Skeletal muscle satellite cell (primary cell): Measurements from ENCODE around the gene SPATA31E1.

Experiments
- H3K27me3 ChIP-seq: 2 replicates; pipeline ENCODE4 v1.7.0; 2013; ENCODE audit warnings: low read length; ENCODE audit not compliant: control insufficient read depth, insufficient read depth
- H3K36me3 ChIP-seq: 2 replicates; pipeline ENCODE4 v1.7.0; 2013; ENCODE audit warnings: mild to moderate bottlenecking, control low read depth, low read length; ENCODE audit not compliant: insufficient read depth
- H3K4me1 ChIP-seq: 2 replicates; pipeline ENCODE4 v1.7.0; 2013; ENCODE audit warnings: low read length; ENCODE audit not compliant: control insufficient read depth, insufficient read depth
- H3K4me2 ChIP-seq: 2 replicates; pipeline ENCODE4 v1.7.0; 2013; ENCODE audit warnings: mild to moderate bottlenecking, low read length
- H3K4me3 ChIP-seq: 2 replicates; pipeline ENCODE4 v1.7.0; 2013; ENCODE audit warnings: low read length
- H3K9ac ChIP-seq: 2 replicates; pipeline ENCODE4 v1.7.0; 2013; ENCODE audit warnings: mild to moderate bottlenecking, low read depth, low read length, moderate library complexity
- H3K9me3 ChIP-seq: replicated peaks from 2 replicates; pipeline ENCODE4 v1.7.0; 2013; ENCODE audit warnings: mild to moderate bottlenecking, control low read depth, low read length

The SPATA31E1 gene

DNA sequence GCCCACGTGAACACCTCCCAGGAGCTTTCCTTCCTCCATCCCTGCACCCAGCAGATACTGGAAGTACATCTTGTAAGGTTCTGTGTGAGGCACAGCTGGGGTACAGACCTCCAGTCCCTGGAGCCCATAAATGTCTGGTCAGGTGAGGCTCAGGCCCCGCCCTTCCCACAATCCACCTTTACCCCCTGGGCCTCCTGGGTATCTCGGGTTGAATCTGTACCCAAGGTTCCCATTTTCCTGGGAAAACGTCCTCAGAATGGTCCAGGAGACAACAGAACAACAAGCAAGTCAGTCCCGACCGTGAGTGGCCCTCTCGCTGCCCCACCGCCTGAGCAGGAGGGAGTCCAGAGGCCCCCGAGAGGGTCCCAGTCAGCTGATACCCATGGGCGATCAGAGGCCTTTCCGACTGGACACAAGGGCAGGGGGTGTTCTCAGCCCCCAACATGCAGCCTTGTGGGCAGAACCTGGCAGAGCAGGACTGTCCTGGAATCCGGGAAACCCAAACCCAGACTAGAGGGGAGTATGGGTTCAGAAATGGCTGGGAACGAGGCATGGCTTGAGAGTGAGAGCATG, 4.3 kb downstream of the SPATA31E1 start:
- no peaks in the 10 kb centered on the region for H3K36me3 ChIP-seq
- H3K4me1 ChIP-seq = no peaks in the 10 kb centered on the region
- H3K9me3 ChIP-seq = no peaks in the 10 kb centered on the region
- peaks cover 10% of the 10 kb centered on the region for H3K27me3 ChIP-seq
- H3K4me3 ChIP-seq = no peak overlapping the region
- H3K9ac ChIP-seq = no peak overlapping the region
- no peak overlapping the region for H3K4me2 ChIP-seq

DNA sequence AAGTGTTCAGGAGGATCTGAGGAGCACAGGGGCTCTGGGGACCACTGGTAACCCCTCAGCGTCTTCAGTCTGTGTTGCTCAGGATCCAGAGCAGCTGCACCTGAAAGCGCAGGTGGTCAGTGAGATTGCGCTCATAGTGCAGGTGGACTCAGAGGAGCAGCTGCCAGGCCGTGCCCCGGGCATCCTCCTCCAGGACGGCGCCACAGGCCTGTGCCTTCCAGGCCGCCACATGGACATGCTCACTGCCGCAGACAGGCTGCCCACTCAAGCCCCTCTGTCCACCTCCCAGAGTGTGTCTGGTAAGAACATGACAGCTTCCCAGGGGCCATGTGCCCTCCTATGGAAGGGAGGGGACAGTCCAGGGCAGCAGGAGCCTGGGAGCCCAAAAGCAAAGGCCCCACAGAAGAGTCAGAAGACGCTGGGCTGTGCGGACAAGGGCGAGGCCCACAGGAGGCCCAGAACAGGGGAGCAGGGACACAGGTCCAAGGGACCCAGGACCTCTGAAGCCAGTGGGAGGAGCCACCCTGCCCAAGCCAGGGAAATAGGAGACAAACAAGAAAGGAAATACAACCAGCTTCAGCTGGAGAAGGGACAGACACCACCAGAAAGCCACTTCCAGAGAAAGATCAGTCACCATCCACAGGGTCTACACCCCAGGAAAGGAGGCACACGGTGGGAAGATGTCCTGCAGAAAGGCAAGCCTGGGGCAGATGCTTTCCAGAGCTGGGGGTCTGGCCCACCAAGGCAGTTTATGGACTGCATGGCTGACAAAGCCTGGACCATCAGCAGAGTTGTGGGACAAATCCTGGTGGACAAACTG, 5.2 kb downstream of the SPATA31E1 start:
- Histone ChIP-seq H3K9me3 (no peaks in the 10 kb centered on the region), H3K9ac (no peak overlapping the region)

DNA sequence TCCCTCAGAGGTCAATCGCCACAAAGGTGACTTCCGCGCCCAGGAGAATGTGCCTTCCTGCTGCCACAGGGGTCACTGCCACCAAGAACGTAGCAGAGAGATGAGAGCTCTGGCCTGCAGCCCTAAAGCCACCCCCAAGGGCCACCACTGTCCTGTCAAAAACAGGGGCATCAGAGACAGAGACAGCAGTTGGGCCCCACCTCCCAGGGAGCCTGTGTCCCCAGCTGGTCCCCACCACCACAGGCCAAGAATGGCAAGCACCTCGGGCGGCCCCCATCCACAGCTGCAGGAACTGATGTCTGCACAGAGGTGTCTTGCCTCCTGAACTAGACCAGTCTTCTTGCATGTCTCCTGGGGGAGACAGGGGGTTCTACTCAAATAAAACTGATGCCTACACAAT, 5.8 kb downstream of the SPATA31E1 start:
- H3K4me1 ChIP-seq = no peaks in the 10 kb centered on the region
- H3K4me3 ChIP-seq = no peak overlapping the region
- no peak overlapping the region for H3K9ac ChIP-seq
- peaks cover 10% of the 10 kb centered on the region for H3K27me3 ChIP-seq
- H3K9me3 ChIP-seq = no peaks in the 10 kb centered on the region
- no peaks in the 10 kb centered on the region for H3K36me3 ChIP-seq
- H3K4me2 ChIP-seq = no peak overlapping the region

More for the DNA sequence above, 5.2 kb downstream of the SPATA31E1 start:
- no peak overlapping the region for H3K4me3 ChIP-seq
- no peaks in the 10 kb centered on the region for H3K36me3 ChIP-seq
- peaks cover 10% of the 10 kb centered on the region for H3K27me3 ChIP-seq
- H3K4me1 ChIP-seq = no peaks in the 10 kb centered on the region
- H3K4me2 ChIP-seq = no peak overlapping the region

- Histone ChIP-seq H3K4me1 (no peaks in the 10 kb centered on the region), H3K9me3 (no peaks in the 10 kb centered on the region), H3K4me3 (no peak overlapping the region), H3K27me3 (peaks cover 10% of the 10 kb centered on the region), H3K9ac (no peak overlapping the region), H3K4me2 (no peak overlapping the region), H3K36me3 (no peaks in the 10 kb centered on the region)
Measured at GRCh38 chr9:87889065-87889881, 6.6 kb downstream of the SPATA31E1 start.

- Histone ChIP-seq H3K27me3 (peaks cover 10% of the 10 kb centered on the region), H3K9ac (no peak overlapping the region), H3K4me2 (no peak overlapping the region), H3K4me3 (no peak overlapping the region), H3K9me3 (no peaks in the 10 kb centered on the region), H3K4me1 (no peaks in the 10 kb centered on the region), H3K36me3 (no peaks in the 10 kb centered on the region)
Measured at GRCh38 chr9:87889882-87890252, 7.2 kb downstream of the SPATA31E1 start.

GRCh38 chr9:87890837-87891236, 8.2 kb downstream of the SPATA31E1 start:
- H3K9me3 ChIP-seq = no peaks in the 10 kb centered on the region
- no peaks in the 10 kb centered on the region for H3K4me1 ChIP-seq
- H3K9ac ChIP-seq = no peak overlapping the region
- no peak overlapping the region for H3K4me3 ChIP-seq
- no peak overlapping the region for H3K4me2 ChIP-seq
- no peaks in the 10 kb centered on the region for H3K36me3 ChIP-seq
- H3K27me3 ChIP-seq = peaks cover 10% of the 10 kb centered on the region

GRCh38 chr9:87891754-87892153, 9.1 kb downstream of the SPATA31E1 start:
- no peaks in the 10 kb centered on the region for H3K4me1 ChIP-seq
- no peak overlapping the region for H3K9ac ChIP-seq
- H3K27me3 ChIP-seq = peaks cover 3% of the 10 kb centered on the region
- H3K36me3 ChIP-seq = no peaks in the 10 kb centered on the region
- no peak overlapping the region for H3K4me3 ChIP-seq
- no peaks in the 10 kb centered on the region for H3K9me3 ChIP-seq
- H3K4me2 ChIP-seq = no peak overlapping the region

GRCh38 chr9:87892956-87893355, 10.3 kb downstream of the SPATA31E1 start:
- H3K4me2 ChIP-seq = no peak overlapping the region
- no peaks in the 10 kb centered on the region for H3K36me3 ChIP-seq
- no peak overlapping the region for H3K4me3 ChIP-seq
- H3K27me3 ChIP-seq = peaks cover 3% of the 10 kb centered on the region
- H3K9me3 ChIP-seq = no peaks in the 10 kb centered on the region
- no peak overlapping the region for H3K9ac ChIP-seq
- no peaks in the 10 kb centered on the region for H3K4me1 ChIP-seq

DNA sequence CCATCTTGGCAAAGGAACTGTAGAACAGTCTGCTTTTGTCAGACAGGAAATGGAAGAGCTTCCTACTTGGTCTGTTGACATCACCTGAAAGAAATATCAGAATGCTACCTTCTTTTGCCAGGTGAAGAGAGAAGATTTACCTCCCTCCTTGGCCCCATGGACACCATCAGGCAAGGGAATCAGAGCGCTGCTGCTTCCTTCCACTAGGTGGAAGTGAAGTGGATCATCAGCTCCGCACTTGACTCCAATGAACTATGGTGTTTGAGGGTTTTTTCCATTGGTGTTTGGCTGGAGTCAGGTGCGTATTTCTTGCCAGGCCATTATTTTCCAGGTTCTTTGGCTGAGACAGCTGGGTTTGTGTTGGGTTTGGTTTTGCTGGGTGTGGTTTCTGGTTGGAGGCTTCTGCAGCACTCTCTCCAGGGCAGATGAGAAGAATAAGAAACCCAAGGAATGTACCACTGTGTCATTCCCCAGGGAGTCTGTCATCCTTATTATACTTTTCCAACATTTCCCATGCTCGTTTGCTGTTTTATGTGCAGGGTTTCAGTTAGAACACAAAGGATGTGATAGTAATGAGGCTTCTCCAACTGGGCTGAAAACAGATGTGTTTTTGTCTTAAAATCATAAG, 12.4 kb downstream of the SPATA31E1 start:
- H3K27me3 ChIP-seq = peaks cover 4% of the 10 kb centered on the region
- no peak overlapping the region for H3K4me2 ChIP-seq
- no peaks in the 10 kb centered on the region for H3K4me1 ChIP-seq
- H3K9me3 ChIP-seq = no peaks in the 10 kb centered on the region
- H3K4me3 ChIP-seq = no peak overlapping the region
- no peaks in the 10 kb centered on the region for H3K36me3 ChIP-seq
- no peak overlapping the region for H3K9ac ChIP-seq

DNA sequence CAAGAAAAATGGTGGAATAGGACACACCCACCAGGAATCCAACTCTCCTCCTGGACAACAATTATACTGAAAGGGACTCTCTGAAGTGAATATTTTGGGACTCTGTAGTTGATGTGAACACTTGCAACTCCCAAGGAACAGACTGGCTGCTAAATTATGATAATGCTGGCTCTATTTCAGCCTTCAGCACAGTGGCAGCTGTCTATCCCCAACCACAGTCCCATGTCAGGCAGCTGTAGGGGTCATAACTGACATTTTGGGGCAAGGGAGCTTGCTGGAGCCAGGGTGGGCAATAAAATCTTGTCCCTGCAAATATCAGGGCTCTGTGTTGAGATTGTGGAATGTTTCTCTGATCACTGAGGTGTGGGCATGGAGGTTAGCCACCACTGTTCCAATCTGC, 14.2 kb downstream of the SPATA31E1 start:
- Histone ChIP-seq H3K9me3 (no peaks in the 10 kb centered on the region), H3K4me1 (no peaks in the 10 kb centered on the region), H3K4me2 (no peak overlapping the region), H3K27me3 (peaks cover 4% of the 10 kb centered on the region), H3K9ac (no peak overlapping the region), H3K36me3 (no peaks in the 10 kb centered on the region), H3K4me3 (no peak overlapping the region)

DNA sequence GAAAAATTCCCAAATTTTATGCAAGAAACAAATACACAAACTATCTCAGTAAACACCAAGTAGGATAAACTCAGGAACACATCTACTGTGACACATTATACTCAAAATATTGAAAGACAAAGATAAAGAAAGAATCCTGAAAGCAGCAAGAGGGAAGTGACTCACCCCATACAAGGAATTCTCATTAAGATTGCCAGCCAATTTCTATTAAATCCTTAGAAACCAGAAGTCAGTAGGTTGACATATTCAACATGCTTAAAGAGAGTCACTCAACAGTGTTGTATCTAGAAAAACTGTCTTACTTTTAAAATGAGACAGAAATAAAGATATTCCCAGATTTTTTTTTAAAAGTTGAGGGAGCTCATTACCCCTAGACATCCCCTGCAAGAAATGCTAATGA, 15.5 kb downstream of the SPATA31E1 start:
- no peak overlapping the region for H3K4me3 ChIP-seq
- no peaks in the 10 kb centered on the region for H3K36me3 ChIP-seq
- H3K27me3 ChIP-seq = peaks cover 4% of the 10 kb centered on the region
- no peak overlapping the region for H3K4me2 ChIP-seq
- H3K4me1 ChIP-seq = no peaks in the 10 kb centered on the region
- no peak overlapping the region for H3K9ac ChIP-seq
- H3K9me3 ChIP-seq = no peaks in the 10 kb centered on the region
